IMR-90 (cell line): ENCODE results near the gene MRTFB.

Experiments used
- BHLHE40 ChIP-seq: fragments of 150-350 bp; IDR thresholded peaks from 2 replicates; pipeline ENCODE4 v1.6.1; 2016; ENCODE audit warnings: mild to moderate bottlenecking, low read depth, low read length
- CHD1 ChIP-seq: IDR thresholded peaks from 2 replicates; pipeline ENCODE4 v1.6.1; 2012; ENCODE audit warnings: low read depth, low read length, improper control_type of control experiment
- POLR2A ChIP-seq: IDR thresholded peaks from 2 replicates; pipeline ENCODE4 v1.6.1; 2012; ENCODE audit warnings: mild to moderate bottlenecking, low read depth, low read length
- TF ChIP-seq, protein P1 (sequence below): conservative IDR thresholded peaks from 2 replicates; pipeline ENCODE4 v1.5.1; 2012; ENCODE audit warnings: mild to moderate bottlenecking, low read depth, low read length, improper control_type of control experiment

- TF ChIP-seq CHD1 (no peak), BHLHE40 (no peak), POLR2A (no peak)
- TF ChIP-seq, protein P1, sequence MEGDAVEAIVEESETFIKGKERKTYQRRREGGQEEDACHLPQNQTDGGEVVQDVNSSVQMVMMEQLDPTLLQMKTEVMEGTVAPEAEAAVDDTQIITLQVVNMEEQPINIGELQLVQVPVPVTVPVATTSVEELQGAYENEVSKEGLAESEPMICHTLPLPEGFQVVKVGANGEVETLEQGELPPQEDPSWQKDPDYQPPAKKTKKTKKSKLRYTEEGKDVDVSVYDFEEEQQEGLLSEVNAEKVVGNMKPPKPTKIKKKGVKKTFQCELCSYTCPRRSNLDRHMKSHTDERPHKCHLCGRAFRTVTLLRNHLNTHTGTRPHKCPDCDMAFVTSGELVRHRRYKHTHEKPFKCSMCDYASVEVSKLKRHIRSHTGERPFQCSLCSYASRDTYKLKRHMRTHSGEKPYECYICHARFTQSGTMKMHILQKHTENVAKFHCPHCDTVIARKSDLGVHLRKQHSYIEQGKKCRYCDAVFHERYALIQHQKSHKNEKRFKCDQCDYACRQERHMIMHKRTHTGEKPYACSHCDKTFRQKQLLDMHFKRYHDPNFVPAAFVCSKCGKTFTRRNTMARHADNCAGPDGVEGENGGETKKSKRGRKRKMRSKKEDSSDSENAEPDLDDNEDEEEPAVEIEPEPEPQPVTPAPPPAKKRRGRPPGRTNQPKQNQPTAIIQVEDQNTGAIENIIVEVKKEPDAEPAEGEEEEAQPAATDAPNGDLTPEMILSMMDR, result no peak
Observed at GRCh38 chr16:14062261-14062660, 8.9 kb upstream of the MRTFB start.
